Astrocyte (in vitro differentiated cells and primary cell): Measurements from ENCODE around the gene SGCD.

Experiments used
- EZH2 ChIP-seq: IDR thresholded peaks from 2 replicates; pipeline ENCODE4 v1.6.1; 2012; ENCODE audit warnings: mild to moderate bottlenecking, low read length, inconsistent platforms; ENCODE audit not compliant: insufficient read depth
- TF ChIP-seq, protein P1 (sequence below): IDR thresholded peaks from 2 replicates; pipeline ENCODE4 v1.5.1; 2011; ENCODE audit warnings: low read depth, mild to moderate bottlenecking, inconsistent platforms, low read length, moderate library complexity; ENCODE audit not compliant: insufficient read depth

GRCh38 chr5:156802501-156802900, 475.5 kb downstream of the SGCD start:
- TF ChIP-seq, protein P1, sequence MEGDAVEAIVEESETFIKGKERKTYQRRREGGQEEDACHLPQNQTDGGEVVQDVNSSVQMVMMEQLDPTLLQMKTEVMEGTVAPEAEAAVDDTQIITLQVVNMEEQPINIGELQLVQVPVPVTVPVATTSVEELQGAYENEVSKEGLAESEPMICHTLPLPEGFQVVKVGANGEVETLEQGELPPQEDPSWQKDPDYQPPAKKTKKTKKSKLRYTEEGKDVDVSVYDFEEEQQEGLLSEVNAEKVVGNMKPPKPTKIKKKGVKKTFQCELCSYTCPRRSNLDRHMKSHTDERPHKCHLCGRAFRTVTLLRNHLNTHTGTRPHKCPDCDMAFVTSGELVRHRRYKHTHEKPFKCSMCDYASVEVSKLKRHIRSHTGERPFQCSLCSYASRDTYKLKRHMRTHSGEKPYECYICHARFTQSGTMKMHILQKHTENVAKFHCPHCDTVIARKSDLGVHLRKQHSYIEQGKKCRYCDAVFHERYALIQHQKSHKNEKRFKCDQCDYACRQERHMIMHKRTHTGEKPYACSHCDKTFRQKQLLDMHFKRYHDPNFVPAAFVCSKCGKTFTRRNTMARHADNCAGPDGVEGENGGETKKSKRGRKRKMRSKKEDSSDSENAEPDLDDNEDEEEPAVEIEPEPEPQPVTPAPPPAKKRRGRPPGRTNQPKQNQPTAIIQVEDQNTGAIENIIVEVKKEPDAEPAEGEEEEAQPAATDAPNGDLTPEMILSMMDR, result no peak
- TF ChIP-seq EZH2, result no peak
